GM18517 (cell line): Measurements from ENCODE around the gene FBLN5.
"Not testable (repeated sequence)": the region's sequence is repeated elsewhere in the genome, so short reads cannot be mapped to it uniquely, and the experiment has no call there.

ENCODE experiments used
- ATAC-seq: cut with Tn5 transposase; IDR thresholded peaks from one replicate; pipeline ENCODE4 v1.9.1; 2021; ENCODE audit warnings: mild to moderate bottlenecking, moderate library complexity; ENCODE audit not compliant: unreplicated experiment

FBLN5 gene

GRCh38 chr14:91867316-91867988 is 80.0 kb downstream of the FBLN5 start, which contains the start of gene TC2N:
Gene TC2N, minus strand, starts transcription at chr14:91867536. Its CDS starts 53,767 bp downstream, at chr14:91813769.
- ATAC-seq = no peak

- ATAC-seq = no peak
Observed at GRCh38 chr14:91866511-91867295, 80.8 kb downstream of the FBLN5 start.

- no peak for ATAC-seq
Observed at GRCh38 chr14:91866061-91866460, 81.4 kb downstream of the FBLN5 start.

GRCh38 chr14:91862417-91862816 is 85.1 kb downstream of the FBLN5 start:
- no peak for ATAC-seq

- ATAC-seq = no peak
Observed at GRCh38 chr14:91861091-91861490, 86.4 kb downstream of the FBLN5 start.

GRCh38 chr14:91860238-91860637 is 87.3 kb downstream of the FBLN5 start:
- no peak for ATAC-seq

GRCh38 chr14:91858536-91859275 is 88.8 kb downstream of the FBLN5 start:
- no peak for ATAC-seq

GRCh38 chr14:91857614-91858013 is 89.9 kb downstream of the FBLN5 start:
- ATAC-seq = no peak

- no peak for ATAC-seq
Observed at GRCh38 chr14:91854327-91854934, 93.1 kb downstream of the FBLN5 start.

GRCh38 chr14:91851563-91851962 is 95.9 kb downstream of the FBLN5 start:
- ATAC-seq = no peak

- no peak for ATAC-seq
Observed at GRCh38 chr14:91848504-91849001, 98.9 kb downstream of the FBLN5 start.

GRCh38 chr14:91847693-91848092 is 99.8 kb downstream of the FBLN5 start:
- ATAC-seq = no peak

- no peak for ATAC-seq
Observed at GRCh38 chr14:91845652-91846051, 101.8 kb downstream of the FBLN5 start.

- not testable (repeated sequence) for ATAC-seq
Observed at GRCh38 chr14:91845056-91845455, 102.4 kb downstream of the FBLN5 start.

GRCh38 chr14:91844029-91844428 is 103.5 kb downstream of the FBLN5 start:
- no peak for ATAC-seq

- ATAC-seq = no peak
Observed at GRCh38 chr14:91843437-91843836, 104.1 kb downstream of the FBLN5 start.

- no peak for ATAC-seq
Observed at GRCh38 chr14:91841065-91841464, 106.4 kb downstream of the FBLN5 start.

GRCh38 chr14:91839749-91840148 is 107.7 kb downstream of the FBLN5 start:
- ATAC-seq = no peak

GRCh38 chr14:91837076-91837475 is 110.4 kb downstream of the FBLN5 start:
- no peak for ATAC-seq

GRCh38 chr14:91835920-91836843 is 111.3 kb downstream of the FBLN5 start:
- ATAC-seq = no peak
